GM23338 (cell line): ENCODE data around the gene CBFA2T3. TPM values are rescaled to one million over a fixed set of nuclear protein-coding genes. Genes with fewer than 3 reads are reported as not detected.

Source experiments
- ATAC-seq: fragments of 200-7000 bp; cut with Tn5 transposase; 3 replicates; pipeline ENCODE4 v1.9.1; 2020
- DNase-seq: peaks from one replicate; pipeline ENCODE4 v3.0.0-alpha.2; 2015; ENCODE audit warnings: low spot score
- H2AFZ ChIP-seq: fragments of 200-600 bp; sonication (generic); 2 replicates; pipeline ENCODE4 v1.8.0; 2016; ENCODE audit warnings: antibody characterized with exemption, mild to moderate bottlenecking, moderate library complexity
- H3F3A ChIP-seq: fragments of 200-600 bp; sonication (generic); replicated peaks from 2 replicates; pipeline ENCODE4 v1.8.0; 2017; ENCODE audit warnings: antibody characterized with exemption, mixed run types, low read depth
- H3K27ac ChIP-seq: fragments of 200-600 bp; sonication (generic); 2 replicates; pipeline ENCODE4 v1.6.1; 2016; ENCODE audit warnings: low read depth
- H3K27me3 ChIP-seq: fragments of 200-600 bp; sonication (generic); 2 replicates; pipeline ENCODE4 v1.8.0; 2016; ENCODE audit warnings: mild to moderate bottlenecking, mixed run types, moderate library complexity; ENCODE audit not compliant: insufficient read depth
- H3K36me3 ChIP-seq: fragments of 200-600 bp; sonication (generic); 2 replicates; pipeline ENCODE4 v1.8.0; 2016; ENCODE audit warnings: mild to moderate bottlenecking; ENCODE audit not compliant: insufficient read depth
- H3K4me1 ChIP-seq: fragments of 200-600 bp; sonication (generic); 2 replicates; pipeline ENCODE4 v1.8.0; 2016; ENCODE audit warnings: mild to moderate bottlenecking, moderate library complexity; ENCODE audit not compliant: insufficient read depth
- H3K4me2 ChIP-seq: fragments of 200-600 bp; sonication (generic); 2 replicates; pipeline ENCODE4 v1.7.1; 2017; ENCODE audit warnings: mixed run types
- H3K4me3 ChIP-seq: fragments of 200-600 bp; sonication (generic); 2 replicates; pipeline ENCODE4 v1.6.1; 2016; ENCODE audit warnings: mixed run types
- H3K79me2 ChIP-seq: fragments of 200-600 bp; sonication (generic); replicated peaks from 2 replicates; pipeline ENCODE4 v1.8.0; 2017; ENCODE audit warnings: mild to moderate bottlenecking; ENCODE audit not compliant: insufficient read depth
- H3K9me2 ChIP-seq: fragments of 200-600 bp; sonication (generic); 2 replicates; pipeline ENCODE4 v1.8.0; 2017; ENCODE audit not compliant: insufficient read depth
- H4K20me1 ChIP-seq: fragments of 200-600 bp; sonication (generic); replicated peaks from 2 replicates; pipeline ENCODE4 v1.8.0; 2017; ENCODE audit warnings: mild to moderate bottlenecking; ENCODE audit not compliant: insufficient read depth
- H3K27ac Mint-ChIP-seq: 2 replicates; pipeline ENCODE4 v1.8.0; 2020; ENCODE audit warnings: inconsistent platforms, mild to moderate bottlenecking, moderate library complexity, mixed read lengths
- H3K27me3 Mint-ChIP-seq: 3 replicates; pipeline ENCODE4 v1.8.0; 2022; ENCODE audit warnings: low read depth, mild to moderate bottlenecking, moderate library complexity, mixed read lengths, inconsistent platforms; ENCODE audit not compliant: insufficient read depth, poor library complexity
- H3K36me3 Mint-ChIP-seq: 3 replicates; pipeline ENCODE4 v1.8.0; 2021; ENCODE audit warnings: low read depth, mild to moderate bottlenecking, inconsistent platforms, moderate library complexity, mixed read lengths
- H3K4me1 Mint-ChIP-seq: 3 replicates; pipeline ENCODE4 v1.8.0; 2020; ENCODE audit warnings: mild to moderate bottlenecking, inconsistent platforms, mixed read lengths
- H3K4me3 Mint-ChIP-seq: 3 replicates; pipeline ENCODE4 v1.8.0; 2021; ENCODE audit warnings: moderate library complexity, mild to moderate bottlenecking, inconsistent platforms, mixed read lengths
- H3K9me3 Mint-ChIP-seq: 3 replicates; pipeline ENCODE4 v1.8.0; 2020; ENCODE audit warnings: moderate library complexity, mild to moderate bottlenecking, inconsistent platforms, mixed read lengths
- CREB1 ChIP-seq: fragments of 250-450 bp; sonication (Bioruptor Pico); IDR thresholded peaks from 2 replicates; pipeline ENCODE4 v1.5.0; 2020; ENCODE audit warnings: low read depth, mild to moderate bottlenecking, moderate library complexity
- CTCF ChIP-seq, 2 experiments: fragments of 200-600 bp in 1 of 2; sonication (generic) in 1 of 2; conservative IDR thresholded peaks; 2 replicates each; pipeline versions ENCODE4 v1.5.1 to v1.6.1; 2016 to 2017; ENCODE audit warnings: antibody characterized with exemption in 2 of 2, low read depth in 2 of 2, mild to moderate bottlenecking in 2 of 2, moderate library complexity in 1 of 2
- ETS1 ChIP-seq: IDR thresholded peaks from 2 replicates; pipeline ENCODE4 v1.6.1; 2016; ENCODE audit warnings: antibody characterized with exemption
- EZH2 ChIP-seq: fragments of 200-600 bp; sonication (generic); IDR thresholded peaks from one replicate; pipeline ENCODE4 v1.8.0; 2017; ENCODE audit warnings: antibody characterized with exemption, mild to moderate bottlenecking, low read depth; ENCODE audit not compliant: unreplicated experiment
- EZH2phosphoT487 ChIP-seq: fragments of 200-600 bp; sonication (generic); IDR thresholded peaks from one replicate; pipeline ENCODE4 v1.8.1; 2018; ENCODE audit warnings: antibody characterized with exemption; ENCODE audit not compliant: unreplicated experiment
- JUNB ChIP-seq: IDR thresholded peaks from one replicate; pipeline ENCODE4 v1.6.1; 2016; ENCODE audit warnings: antibody characterized with exemption; ENCODE audit not compliant: unreplicated experiment
- NANOG ChIP-seq: IDR thresholded peaks from 2 replicates; pipeline ENCODE4 v1.6.1; 2016; ENCODE audit warnings: antibody characterized with exemption, borderline replicate concordance
- POLR2AphosphoS5 ChIP-seq: IDR thresholded peaks from 2 replicates; pipeline ENCODE4 v1.6.1; 2016; ENCODE audit warnings: antibody characterized with exemption, low read depth
- STAT1 ChIP-seq: IDR thresholded peaks from one replicate; pipeline ENCODE4 v1.6.1; 2016; ENCODE audit warnings: antibody characterized with exemption; ENCODE audit not compliant: unreplicated experiment
- ZNF114 ChIP-seq: fragments of 250-450 bp; sonication (Bioruptor Pico); IDR thresholded peaks from 2 replicates; pipeline ENCODE4 v1.5.0; 2020; ENCODE audit warnings: mild to moderate bottlenecking, moderate library complexity
- ZNF331 ChIP-seq: fragments of 250-450 bp; sonication (Bioruptor Pico); IDR thresholded peaks from 2 replicates; pipeline ENCODE4 v1.5.0; 2020; ENCODE audit warnings: low read depth, mild to moderate bottlenecking, moderate library complexity
- ZNF462 ChIP-seq: fragments of 250-450 bp; sonication (Bioruptor Pico); IDR thresholded peaks from 2 replicates; pipeline ENCODE4 v1.5.0; 2020; ENCODE audit warnings: mild to moderate bottlenecking, moderate library complexity
- polyA plus RNA-seq: library from polyadenylated mRNA; unstranded; fragments of >200 nt; fragmentation: Nextera tagmentation; extraction: Ambion mirVana; gene quantifications from 2 replicates; pipeline ENCODE4 v1.2.1, GENCODE V29; 2016
- total RNA-seq: library from RNA; depleted of rRNA; stranded (reverse); fragments of >200 nt; shearing (Covaris generic); gene quantifications from 2 replicates; pipeline ENCODE4 v1.2.3, GENCODE V29; 2014

CBFA2T3 gene
- total and polyA plus RNA-seq, 2 experiments from 2014 or later = 0.87 to 1.5 TPM

GRCh38 chr16:88960516-88960915 is 16.5 kb downstream of the CBFA2T3 start (continued):
- no peak for TF ChIP-seq ZNF462 (CRISPR knock-in tag)
- no peak for TF ChIP-seq NANOG
- TF ChIP-seq ZNF114 (CRISPR knock-in tag) = no peak
- no peak for TF ChIP-seq JUNB
- TF ChIP-seq EZH2 = no peak
- TF ChIP-seq CTCF (conservative IDR thresholded peaks at IDR 0.05; ENCODE audit: low read depth in 2 of 2) = no peak
- TF ChIP-seq POLR2AphosphoS5 = no peak
- no peak for TF ChIP-seq EZH2phosphoT487
- no peak for TF ChIP-seq STAT1

GRCh38 chr16:88959022-88959421 is 18.0 kb downstream of the CBFA2T3 start:
- no peaks in the 10 kb centered on the region for H3K27me3 ChIP-seq
- no peak overlapping the region for H3K4me2 ChIP-seq
- Mint-ChIP-seq H3K27ac (no peak overlapping the region), H3K4me3 (no peak overlapping the region), H3K36me3 (no peaks in the 10 kb centered on the region), H3K4me1 (no peaks in the 10 kb centered on the region), H3K27me3 (peaks cover 6% of the 10 kb centered on the region), H3K9me3 (no peaks in the 10 kb centered on the region)
- H3K36me3 ChIP-seq = no peaks in the 10 kb centered on the region
- H3K27ac ChIP-seq = no peak overlapping the region
- no peaks in the 10 kb centered on the region for H3K9me2 ChIP-seq
- no peaks in the 10 kb centered on the region for H3K79me2 ChIP-seq
- H2AFZ ChIP-seq = no peak overlapping the region
- no peaks in the 10 kb centered on the region for H3K4me1 ChIP-seq
- no peak overlapping the region for H3K4me3 ChIP-seq
- DNase-seq = no peak
- no peak for ATAC-seq
- H3F3A ChIP-seq = no peaks in the 10 kb centered on the region
- H4K20me1 ChIP-seq = no peaks in the 10 kb centered on the region
- TF ChIP-seq EZH2phosphoT487 = no peak
- no peak for TF ChIP-seq ETS1
- no peak for TF ChIP-seq STAT1
- no peak for TF ChIP-seq CREB1 (CRISPR knock-in tag)
- TF ChIP-seq ZNF331 (CRISPR knock-in tag) = no peak
- no peak for TF ChIP-seq ZNF114 (CRISPR knock-in tag)
- TF ChIP-seq EZH2 = no peak
- no peak for TF ChIP-seq CTCF (conservative IDR thresholded peaks at IDR 0.05; ENCODE audit: low read depth in 2 of 2)
- TF ChIP-seq POLR2AphosphoS5 = no peak
